ENCODE results near the gene ZBTB7A.

Gene ZBTB7A

GRCh38 chr19:4034048-4035017 lies 32.4 kb downstream of the ZBTB7A start:
- no peak for DNase-seq

- no peak for DNase-seq
Measured at GRCh38 chr19:4033028-4033956, 33.4 kb downstream of the ZBTB7A start.

- DNase-seq = no peak
Measured at GRCh38 chr19:4032436-4032835, 34.3 kb downstream of the ZBTB7A start.

- DNase-seq = no peak
Measured at GRCh38 chr19:4031420-4031819, 35.3 kb downstream of the ZBTB7A start.

- DNase-seq = no peak
Measured at GRCh38 chr19:4030981-4031380, 35.7 kb downstream of the ZBTB7A start.

- no peak for DNase-seq
Measured at GRCh38 chr19:4030552-4030951, 36.1 kb downstream of the ZBTB7A start.

GRCh38 chr19:4029247-4029614 lies 37.5 kb downstream of the ZBTB7A start:
- no peak for DNase-seq

- no peak for DNase-seq
Measured at GRCh38 chr19:4028334-4029246, 38.1 kb downstream of the ZBTB7A start.

GRCh38 chr19:4027146-4027545 lies 39.6 kb downstream of the ZBTB7A start:
- DNase-seq = no peak

- no peak for DNase-seq
Measured at GRCh38 chr19:4025317-4025716, 41.4 kb downstream of the ZBTB7A start.

- DNase-seq = no peak
Measured at GRCh38 chr19:4023600-4024398, 42.9 kb downstream of the ZBTB7A start.

GRCh38 chr19:4019578-4019977 lies 47.1 kb downstream of the ZBTB7A start:
- no peak for DNase-seq

GRCh38 chr19:4018775-4019504 lies 47.8 kb downstream of the ZBTB7A start:
- no peak for DNase-seq

GRCh38 chr19:4018140-4018613 lies 48.5 kb downstream of the ZBTB7A start:
- peak in 1 of 2 experiments; percentile 24 for DNase-seq

GRCh38 chr19:4016903-4017638 lies 49.6 kb downstream of the ZBTB7A start:
- no peak for DNase-seq

GRCh38 chr19:4016486-4016885 lies 50.2 kb downstream of the ZBTB7A start:
- DNase-seq = no peak

GRCh38 chr19:4015705-4016402 lies 50.8 kb downstream of the ZBTB7A start:
- DNase-seq = no peak

GRCh38 chr19:4014541-4015491 lies 51.9 kb downstream of the ZBTB7A start:
- peak in 1 of 2 experiments; percentile 58 for DNase-seq
